Smooth muscle cell (in vitro differentiated cells): ENCODE measurements around the gene ARID3A. TPM values are rescaled to one million over a fixed set of nuclear protein-coding genes. Genes with fewer than 3 reads are reported as not detected.
A peak's percentile ranks its signal among the peaks of the same experiment; 100 is the strongest.
"Not testable (repeated sequence)": the region's sequence is repeated elsewhere in the genome, so short reads cannot be mapped to it uniquely, and the experiment has no call there.

Experiments
- DNase-seq: peaks from one replicate; lab custom pipeline; 2025; ENCODE audit not compliant: unreplicated experiment; lab: John Stamatoyannopoulos, UW
- H2AFZ ChIP-seq: fragments of 200-600 bp; sonication (generic); 2 replicates; pipeline ENCODE4 v1.6.0; 2016; ENCODE audit warnings: antibody characterized with exemption, low read depth, mild to moderate bottlenecking
- H3F3A ChIP-seq: fragments of 200-600 bp; sonication (generic); 2 replicates; pipeline ENCODE4 v1.6.0; 2017; ENCODE audit warnings: antibody characterized with exemption, low read depth
- H3K27ac ChIP-seq: fragments of 200-600 bp; sonication (generic); 2 replicates; pipeline ENCODE4 v1.5.1; 2016; ENCODE audit warnings: low read depth, mild to moderate bottlenecking
- H3K27me3 ChIP-seq: fragments of 200-600 bp; sonication (generic); 2 replicates; pipeline ENCODE4 v1.6.1; 2016; ENCODE audit warnings: low read depth, mild to moderate bottlenecking
- H3K36me3 ChIP-seq: fragments of 200-600 bp; sonication (generic); 2 replicates; pipeline ENCODE4 v1.5.1; 2016; ENCODE audit warnings: low read depth
- H3K4me1 ChIP-seq: fragments of 200-600 bp; sonication (generic); 2 replicates; pipeline ENCODE4 v1.5.1; 2016; ENCODE audit warnings: low read depth
- H3K4me2 ChIP-seq: fragments of 200-600 bp; sonication (generic); 2 replicates; pipeline ENCODE4 v1.6.0; 2016; ENCODE audit warnings: mild to moderate bottlenecking
- H3K4me3 ChIP-seq: fragments of 200-600 bp; sonication (generic); 2 replicates; pipeline ENCODE4 v1.5.1; 2016; ENCODE audit warnings: mild to moderate bottlenecking
- H3K79me2 ChIP-seq: fragments of 200-600 bp; sonication (generic); 2 replicates; pipeline ENCODE4 v1.6.0; 2016; ENCODE audit warnings: low read depth, mild to moderate bottlenecking
- H3K9ac ChIP-seq: fragments of 200-600 bp; sonication (generic); 2 replicates; pipeline ENCODE4 v1.6.0; 2016; ENCODE audit warnings: low read depth
- H3K9me3 ChIP-seq: fragments of 200-600 bp; sonication (generic); replicated peaks from 2 replicates; pipeline ENCODE4 v1.5.1; 2016; ENCODE audit warnings: low read depth
- H4K20me1 ChIP-seq: fragments of 200-600 bp; sonication (generic); 2 replicates; pipeline ENCODE4 v1.6.0; 2016; ENCODE audit warnings: low read depth
- WGBS: methylation state at CpG from one replicate; pipeline ENCODE4 v1.1.7; 2016; ENCODE audit warnings: low lambda C conversion rate; 5-methylcytosine and 5-hydroxymethylcytosine counted together
- polyA plus RNA-seq: library from polyadenylated mRNA; unstranded; fragments of >200 nt; fragmentation: Nextera tagmentation; extraction: Ambion mirVana; gene quantifications from 2 replicates; pipeline ENCODE4 v1.2.1, GENCODE V29; 2016
- total RNA-seq: library from RNA; depleted of rRNA; stranded (reverse); fragments of >200 nt; gene quantifications from 2 replicates; pipeline ENCODE4 v1.2.3, GENCODE V29; 2014
- TF ChIP-seq, protein P1 (sequence below): fragments of 200-600 bp; sonication (generic); IDR thresholded peaks from 2 replicates; pipeline ENCODE4 v1.5.1; 2017; ENCODE audit warnings: borderline replicate concordance, mild to moderate bottlenecking, antibody characterized with exemption; ENCODE audit not compliant: insufficient read depth, poor library complexity, severe bottlenecking

ARID3A gene, protein sequence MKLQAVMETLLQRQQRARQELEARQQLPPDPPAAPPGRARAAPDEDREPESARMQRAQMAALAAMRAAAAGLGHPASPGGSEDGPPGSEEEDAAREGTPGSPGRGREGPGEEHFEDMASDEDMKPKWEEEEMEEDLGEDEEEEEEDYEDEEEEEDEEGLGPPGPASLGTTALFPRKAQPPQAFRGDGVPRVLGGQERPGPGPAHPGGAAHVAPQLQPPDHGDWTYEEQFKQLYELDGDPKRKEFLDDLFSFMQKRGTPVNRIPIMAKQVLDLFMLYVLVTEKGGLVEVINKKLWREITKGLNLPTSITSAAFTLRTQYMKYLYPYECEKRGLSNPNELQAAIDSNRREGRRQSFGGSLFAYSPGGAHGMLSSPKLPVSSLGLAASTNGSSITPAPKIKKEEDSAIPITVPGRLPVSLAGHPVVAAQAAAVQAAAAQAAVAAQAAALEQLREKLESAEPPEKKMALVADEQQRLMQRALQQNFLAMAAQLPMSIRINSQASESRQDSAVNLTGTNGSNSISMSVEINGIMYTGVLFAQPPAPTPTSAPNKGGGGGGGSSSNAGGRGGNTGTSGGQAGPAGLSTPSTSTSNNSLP
- total RNA-seq (50.3 TPM in 2 replicates), polyA plus RNA-seq (45.7 and 75.2 TPM in 2 replicates)

DNA sequence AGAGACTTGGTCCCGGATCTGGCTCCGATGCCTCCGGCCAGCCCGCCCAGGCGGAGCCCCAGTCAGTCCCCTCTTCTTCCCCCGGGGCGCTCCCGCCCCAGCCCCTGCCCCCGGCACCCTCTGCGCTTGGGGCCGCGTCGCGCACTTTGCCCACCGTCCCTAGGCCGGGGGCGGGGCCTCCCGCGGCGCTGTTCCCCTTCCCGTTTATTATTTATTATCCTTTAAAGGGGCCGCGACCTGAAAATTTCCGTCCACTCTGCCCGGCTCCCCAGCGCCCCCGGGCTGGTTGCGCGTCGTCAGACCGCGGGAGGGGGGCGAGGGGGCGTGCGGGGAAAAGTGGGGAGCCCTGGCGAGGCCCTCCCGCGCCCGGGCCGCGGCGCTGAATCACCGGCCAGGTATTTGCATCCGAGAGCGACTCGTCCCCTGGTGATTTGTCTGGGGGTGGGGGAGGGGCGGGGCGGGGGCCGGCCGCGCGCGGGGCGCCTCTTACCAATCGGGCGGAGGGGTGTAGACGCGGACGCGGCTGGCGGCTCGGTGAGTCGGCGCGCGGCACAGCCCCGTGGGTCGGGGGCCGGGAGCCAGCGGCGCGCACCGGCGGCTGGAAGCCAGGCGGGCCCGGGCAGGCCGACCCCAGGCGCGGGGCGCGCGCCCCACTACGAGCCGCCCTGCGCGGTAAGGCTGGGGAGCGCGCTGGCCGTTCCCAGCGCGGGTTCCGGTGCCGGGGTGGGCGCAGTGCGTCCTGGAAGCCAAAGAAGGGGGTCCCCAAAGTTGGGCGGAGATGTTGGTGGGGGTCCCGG, at the start of gene ARID3A:
Gene ARID3A (plus strand): TSS at position 510 of the 797 bp plus-strand sequence. CDS start 3,494 bp downstream, outside the sequence.
- H3K4me1 ChIP-seq: peaks cover 3% of the 10 kb centered on the region
- peak within 1 kb of the TSS; percentile 99 for H3K4me3 ChIP-seq
- peaks cover under 1% of the 10 kb centered on the region for H3K27me3 ChIP-seq
- H3K27ac ChIP-seq: peak within 1 kb of the TSS; percentile 98
- H3K4me2 ChIP-seq: peak within 1 kb of the TSS; percentile 99
- TF ChIP-seq, protein P1, sequence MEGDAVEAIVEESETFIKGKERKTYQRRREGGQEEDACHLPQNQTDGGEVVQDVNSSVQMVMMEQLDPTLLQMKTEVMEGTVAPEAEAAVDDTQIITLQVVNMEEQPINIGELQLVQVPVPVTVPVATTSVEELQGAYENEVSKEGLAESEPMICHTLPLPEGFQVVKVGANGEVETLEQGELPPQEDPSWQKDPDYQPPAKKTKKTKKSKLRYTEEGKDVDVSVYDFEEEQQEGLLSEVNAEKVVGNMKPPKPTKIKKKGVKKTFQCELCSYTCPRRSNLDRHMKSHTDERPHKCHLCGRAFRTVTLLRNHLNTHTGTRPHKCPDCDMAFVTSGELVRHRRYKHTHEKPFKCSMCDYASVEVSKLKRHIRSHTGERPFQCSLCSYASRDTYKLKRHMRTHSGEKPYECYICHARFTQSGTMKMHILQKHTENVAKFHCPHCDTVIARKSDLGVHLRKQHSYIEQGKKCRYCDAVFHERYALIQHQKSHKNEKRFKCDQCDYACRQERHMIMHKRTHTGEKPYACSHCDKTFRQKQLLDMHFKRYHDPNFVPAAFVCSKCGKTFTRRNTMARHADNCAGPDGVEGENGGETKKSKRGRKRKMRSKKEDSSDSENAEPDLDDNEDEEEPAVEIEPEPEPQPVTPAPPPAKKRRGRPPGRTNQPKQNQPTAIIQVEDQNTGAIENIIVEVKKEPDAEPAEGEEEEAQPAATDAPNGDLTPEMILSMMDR: no peak
- no peaks in the 10 kb centered on the region for H3K9me3 ChIP-seq
- H2AFZ ChIP-seq: peak within 1 kb of the TSS; percentile 35
- H3F3A ChIP-seq: peaks cover under 1% of the 10 kb centered on the region
- H3K36me3 ChIP-seq: no peaks in the 10 kb centered on the region
- H3K9ac ChIP-seq: peak within 1 kb of the TSS; percentile 94
- 1% methylated on average over 57 of the region's 97 CpGs for WGBS
- peak; percentile 92 for DNase-seq
- H3K79me2 ChIP-seq: peaks cover 57% of the 10 kb centered on the region
- peaks cover 29% of the 10 kb centered on the region for H4K20me1 ChIP-seq

DNA sequence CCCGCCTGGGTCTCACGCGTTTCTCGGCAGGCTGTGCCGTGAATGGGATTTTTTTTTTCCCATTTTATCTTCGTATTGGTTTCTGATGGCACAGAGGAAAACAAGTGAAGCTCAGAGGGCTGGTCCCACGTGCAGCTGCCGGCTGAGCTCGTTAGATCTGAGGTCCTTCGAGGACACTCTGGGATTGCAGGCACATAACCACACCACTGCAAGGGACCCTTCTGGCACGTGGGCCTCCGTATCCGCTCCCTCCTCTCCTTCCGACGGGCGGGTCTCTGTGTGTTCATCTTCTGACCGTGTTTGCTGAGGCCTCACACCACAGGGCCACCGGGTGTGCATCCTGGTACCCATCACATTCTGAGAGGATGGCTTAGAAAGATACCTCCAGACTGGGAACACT, 49.7 kb upstream of the ARID3A start:
- no peaks in the 10 kb centered on the region for H3K79me2 ChIP-seq
- no peaks in the 10 kb centered on the region for H3K36me3 ChIP-seq
- peaks cover 20% of the 10 kb centered on the region for H4K20me1 ChIP-seq
- H3K27me3 ChIP-seq: no peaks in the 10 kb centered on the region
- H3K27ac ChIP-seq: no peak overlapping the region
- H3K9me3 ChIP-seq: no peaks in the 10 kb centered on the region
- no peak for DNase-seq
- H3K9ac ChIP-seq: no peak overlapping the region
- no peak overlapping the region for H3K4me3 ChIP-seq
- 92% methylated on average over 18 of the region's 18 CpGs for WGBS
- no peak overlapping the region for H3K4me2 ChIP-seq
- no peak overlapping the region for H2AFZ ChIP-seq
- TF ChIP-seq, protein P1: no peak
- no peaks in the 10 kb centered on the region for H3K4me1 ChIP-seq
- H3F3A ChIP-seq: no peaks in the 10 kb centered on the region

DNA sequence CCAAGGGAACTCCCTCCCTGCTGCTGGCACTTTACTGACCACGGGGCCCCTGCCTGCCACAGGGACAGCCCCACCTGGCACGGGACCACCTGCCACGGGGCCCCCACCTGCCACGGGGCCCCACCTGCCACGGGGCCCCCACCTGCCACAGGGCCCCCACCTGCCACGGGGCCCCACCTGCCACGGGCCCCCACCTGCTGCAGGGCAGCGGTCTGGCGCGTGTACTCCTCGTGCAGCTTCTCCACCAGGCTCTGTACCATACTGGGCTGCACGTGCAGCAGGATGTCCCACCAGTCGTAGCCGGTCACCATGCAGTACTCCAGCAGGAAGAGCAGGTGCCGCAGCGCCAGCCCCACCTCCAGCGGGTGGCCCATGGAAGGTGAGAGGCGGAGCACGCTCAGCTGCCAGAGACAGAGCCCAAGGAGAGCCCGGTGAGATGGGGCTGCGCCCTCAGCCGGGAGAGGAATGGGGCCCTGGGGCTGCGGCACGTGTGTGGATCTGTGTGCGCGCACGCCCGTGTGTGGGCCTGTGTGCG, 49.0 kb upstream of the ARID3A start:
- WGBS: 95% methylated on average over 27 of the region's 29 CpGs
- no peak overlapping the region for H3K4me3 ChIP-seq
- H3K9me3 ChIP-seq: no peaks in the 10 kb centered on the region
- H3K27ac ChIP-seq: no peak overlapping the region
- no peaks in the 10 kb centered on the region for H3K79me2 ChIP-seq
- H3K4me2 ChIP-seq: no peak overlapping the region
- TF ChIP-seq, protein P1: no peak
- peaks cover 22% of the 10 kb centered on the region for H4K20me1 ChIP-seq
- DNase-seq: no peak
- no peaks in the 10 kb centered on the region for H3K36me3 ChIP-seq
- H2AFZ ChIP-seq: no peak overlapping the region
- H3K4me1 ChIP-seq: no peaks in the 10 kb centered on the region
- H3F3A ChIP-seq: no peaks in the 10 kb centered on the region
- H3K9ac ChIP-seq: no peak overlapping the region
- H3K27me3 ChIP-seq: no peaks in the 10 kb centered on the region

DNA sequence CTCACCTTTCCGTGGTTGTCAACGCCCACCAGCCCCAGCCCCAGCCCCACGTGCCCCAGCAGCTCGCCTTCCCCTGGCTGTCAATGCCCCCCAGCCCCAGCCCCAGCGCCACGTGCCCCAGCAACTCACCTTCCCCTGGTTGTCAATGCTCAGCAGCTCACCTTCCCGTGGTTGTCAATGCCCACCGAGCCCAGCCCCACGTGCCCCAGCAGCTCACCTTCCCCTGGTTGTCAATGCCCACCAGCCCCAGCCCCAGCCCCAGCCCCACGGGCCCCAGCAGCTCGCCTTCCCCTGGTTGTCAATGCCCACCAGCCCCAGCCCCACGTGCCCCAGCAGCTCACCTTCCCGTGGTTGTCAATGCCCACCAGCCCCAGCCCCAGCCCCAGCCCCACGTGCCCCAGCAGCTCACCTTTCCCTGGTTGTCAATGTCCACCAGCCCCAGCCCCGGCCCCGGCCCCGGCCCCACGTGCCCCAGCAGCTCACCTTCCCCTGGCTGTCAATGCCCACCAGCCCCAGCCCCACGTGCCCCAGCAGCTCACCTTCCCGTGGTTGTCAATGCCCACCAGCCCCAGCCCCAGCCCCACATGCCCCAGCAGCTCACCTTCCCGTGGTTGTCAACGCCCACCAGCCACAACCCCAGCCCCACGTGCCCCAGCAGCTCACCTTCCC, 47.7 kb upstream of the ARID3A start:
- H2AFZ ChIP-seq, H3K4me1 ChIP-seq, H3K27ac ChIP-seq, H3F3A ChIP-seq, H3K4me2 ChIP-seq, H3K36me3 ChIP-seq, DNase-seq, H3K27me3 ChIP-seq, H3K9ac ChIP-seq, H3K79me2 ChIP-seq, H3K9me3 ChIP-seq, H3K4me3 ChIP-seq: not testable (repeated sequence)
- 95% methylated on average over 4 of the region's 23 CpGs for WGBS
- peaks cover 34% of the 10 kb centered on the region for H4K20me1 ChIP-seq

DNA sequence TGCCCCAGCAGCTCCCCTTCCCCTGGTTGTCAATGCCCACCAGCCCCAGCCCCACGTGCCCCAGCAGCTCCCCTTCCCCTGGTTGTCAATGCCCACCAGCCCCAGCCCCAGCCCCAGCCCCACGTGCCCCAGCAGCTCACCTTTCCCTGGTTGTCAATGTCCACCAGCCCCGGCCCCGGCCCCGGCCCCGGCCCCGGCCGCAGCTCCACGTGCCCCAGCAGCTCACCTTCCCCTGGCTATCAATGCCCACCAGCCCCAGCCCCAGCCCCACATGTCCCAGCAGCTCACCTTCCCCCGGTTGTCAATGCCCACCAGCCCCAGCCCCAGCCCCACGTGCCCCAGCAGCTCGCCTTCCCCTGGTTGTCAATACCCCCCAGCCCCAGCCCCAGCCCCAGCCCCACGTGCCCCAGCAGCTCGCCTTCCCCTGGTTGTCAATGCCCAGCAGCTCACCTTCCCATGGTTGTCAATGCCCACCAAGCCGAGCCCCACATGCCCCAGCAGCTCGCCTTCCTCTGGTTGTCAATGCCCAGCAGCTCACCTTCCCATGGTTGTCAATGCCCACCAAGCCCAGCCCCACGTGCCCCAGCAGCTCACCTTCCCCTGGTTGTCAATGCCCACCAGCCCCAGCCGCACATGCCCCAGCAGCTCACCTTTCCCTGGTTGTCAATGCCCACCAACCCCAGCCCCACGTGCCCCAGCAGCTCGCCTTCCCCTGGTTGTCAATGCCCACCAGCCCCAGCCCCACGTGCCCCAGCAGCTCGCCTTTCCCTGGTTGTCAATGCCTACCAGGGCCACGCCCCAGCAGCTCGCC, 46.9 kb upstream of the ARID3A start:
- not testable (repeated sequence) for H3K4me3 ChIP-seq, H3F3A ChIP-seq, H3K9me3 ChIP-seq, H3K4me2 ChIP-seq, H3K27ac ChIP-seq, H3K4me1 ChIP-seq, H3K9ac ChIP-seq, DNase-seq, H2AFZ ChIP-seq, H3K27me3 ChIP-seq, H3K36me3 ChIP-seq, H3K79me2 ChIP-seq
- H4K20me1 ChIP-seq: peaks cover 39% of the 10 kb centered on the region
- 84% methylated on average over 21 of the region's 24 CpGs for WGBS
